HG03135 (cell line): ENCODE measurements around the gene UGT3A2.

Experiments
- ATAC-seq: cut with Tn5 transposase; IDR thresholded peaks from one replicate; pipeline ENCODE4 v1.9.1; 2021; ENCODE audit warnings: mild to moderate bottlenecking, moderate library complexity; ENCODE audit not compliant: unreplicated experiment

The UGT3A2 gene

GRCh38 chr5:36013182-36013581, 53.5 kb downstream of the UGT3A2 start:
- ATAC-seq, result no peak

DNA sequence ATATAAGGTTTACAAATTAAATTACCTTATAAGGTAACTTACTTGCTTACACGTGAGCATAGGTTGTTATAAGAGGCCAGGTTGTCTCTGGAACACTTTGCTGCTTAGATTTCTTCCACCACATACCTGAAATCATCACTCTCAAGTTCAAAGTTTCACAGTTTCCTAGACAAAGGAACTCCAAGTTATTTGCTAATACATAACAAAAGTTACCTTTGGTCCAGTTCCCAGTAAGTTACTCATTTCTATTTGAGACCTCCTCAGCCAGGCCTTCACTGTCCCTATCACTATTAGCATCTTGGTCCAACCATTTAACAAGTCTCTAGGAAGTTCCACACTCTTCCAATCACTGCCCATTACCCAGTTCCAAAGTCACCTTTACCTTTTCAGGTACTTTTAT, 57.0 kb downstream of the UGT3A2 start:
- ATAC-seq, result no peak

DNA sequence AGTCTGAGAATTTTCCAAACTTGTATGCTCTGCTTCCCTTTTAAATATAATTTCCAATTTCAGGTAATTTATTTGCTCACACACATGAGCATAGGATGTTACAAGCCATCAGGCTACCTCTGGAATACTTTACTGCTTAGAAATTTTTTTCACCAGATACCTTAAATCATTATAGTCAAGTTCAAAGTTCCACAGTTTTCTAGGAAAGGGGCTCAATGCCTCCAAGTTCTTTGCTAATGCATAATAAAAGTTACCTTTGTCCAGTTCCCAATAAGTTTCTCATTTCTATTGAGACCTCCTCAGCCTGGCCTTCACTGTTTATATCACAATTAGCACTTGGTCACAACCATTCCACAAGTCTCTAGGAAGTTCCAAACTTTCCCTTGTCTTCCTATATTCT, 59.3 kb downstream of the UGT3A2 start:
- ATAC-seq, result no peak

DNA sequence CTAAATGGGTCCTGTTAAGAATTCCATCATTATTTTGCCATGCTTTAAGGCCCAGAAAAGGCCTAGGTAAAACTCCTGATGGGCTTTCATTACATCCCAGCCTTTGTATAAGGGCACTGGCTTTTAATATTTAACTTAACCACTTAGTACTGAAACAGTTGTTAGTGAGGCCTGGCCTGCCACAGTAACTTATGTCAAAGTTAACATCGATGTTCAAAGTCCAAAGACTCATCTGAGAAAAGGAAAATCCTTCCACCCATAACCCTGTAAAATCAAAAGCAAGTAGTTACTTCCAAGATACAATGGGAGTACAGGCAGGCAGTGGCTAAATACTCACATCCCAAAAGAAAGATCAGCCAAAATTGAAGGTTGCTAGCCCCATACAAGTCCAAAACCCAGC, 60.5 kb downstream of the UGT3A2 start:
- no peak for ATAC-seq

DNA sequence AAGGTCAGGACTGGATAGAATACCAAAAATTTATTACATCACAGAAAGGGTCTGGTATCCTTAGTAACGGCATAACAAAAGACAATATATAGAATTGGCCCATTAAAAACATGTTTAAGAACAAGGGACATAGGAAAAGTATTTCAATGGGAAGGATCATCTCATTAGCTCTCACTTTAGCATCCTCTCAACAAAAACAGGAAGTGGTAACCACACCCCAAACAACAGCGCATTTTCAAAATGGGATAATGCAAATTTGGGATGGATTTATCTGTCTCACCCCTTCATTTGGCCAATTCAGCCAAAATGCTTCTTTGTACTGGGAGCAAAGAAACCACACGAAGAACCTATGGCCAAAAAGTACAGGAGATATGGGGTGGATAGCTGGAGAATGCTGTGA, 65.7 kb downstream of the UGT3A2 start:
- ATAC-seq, result no peak

GRCh38 chr5:35999547-35999946, 67.1 kb downstream of the UGT3A2 start:
- ATAC-seq, result no peak

DNA sequence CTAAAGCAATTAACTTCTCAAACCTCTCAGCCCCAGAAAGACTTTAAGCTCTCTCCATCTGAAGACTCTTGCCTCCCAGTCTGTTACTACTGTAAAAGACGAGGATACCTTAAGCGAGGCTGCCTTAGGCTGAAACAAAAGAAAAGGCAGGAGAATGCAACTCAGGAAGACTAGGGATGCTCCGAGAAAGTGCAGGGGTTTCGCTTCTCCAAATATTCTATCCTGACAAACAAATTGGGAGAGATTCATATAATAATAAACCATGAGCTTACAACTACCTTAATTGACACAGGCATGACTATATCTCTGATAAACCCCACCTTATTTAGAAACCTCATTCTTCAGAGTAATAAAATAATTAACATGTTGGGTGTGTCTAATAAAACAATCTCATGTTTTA, 70.6 kb downstream of the UGT3A2 start:
- no peak for ATAC-seq

- no peak for ATAC-seq
Observed at GRCh38 chr5:35990941-35991611, 75.6 kb downstream of the UGT3A2 start, which contains the start of gene UGT3A1. UGT3A1 (minus strand) TSS chr5:35991390; CDS start chr5:35991240, 150 bp downstream.

GRCh38 chr5:35990520-35990919, 76.2 kb downstream of the UGT3A2 start:
- no peak for ATAC-seq

- no peak for ATAC-seq
Observed at GRCh38 chr5:35988529-35988928, 78.2 kb downstream of the UGT3A2 start.

DNA sequence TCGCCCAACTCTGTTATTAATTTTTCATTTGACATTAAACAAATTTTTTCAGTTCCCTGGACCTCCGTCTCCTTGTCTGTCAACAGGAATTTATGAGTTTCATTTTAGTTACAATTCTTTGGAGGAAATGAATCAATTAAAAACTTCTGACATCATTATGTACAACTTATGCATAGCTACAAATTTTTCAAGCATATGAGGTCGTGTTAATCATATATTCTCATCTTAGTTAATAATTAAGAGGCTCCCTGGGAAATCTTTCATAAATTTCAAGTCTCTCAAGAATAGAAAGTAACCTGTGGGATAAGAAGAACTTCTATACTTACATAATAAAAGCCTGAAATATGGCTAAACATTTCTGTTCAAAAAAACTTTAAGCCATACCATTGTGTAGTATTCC, 78.9 kb downstream of the UGT3A2 start:
- ATAC-seq, result no peak
